GM12874 (cell line): ENCODE data around the gene PLXNA4.

Source experiments
- CTCF ChIP-seq: IDR thresholded peaks from 2 replicates; pipeline ENCODE4 v1.5.1; 2011; ENCODE audit warnings: low read depth, mild to moderate bottlenecking, control low read depth, low read length, moderate library complexity; ENCODE audit not compliant: insufficient read depth

The PLXNA4 gene

GRCh38 chr7:132073920-132074589 lies 502.2 kb downstream of the PLXNA4 start:
- TF ChIP-seq CTCF = no peak
